Thoracic aorta (tissue), 2 donors: ENCODE results near the gene MPP1. TPM values are rescaled to one million over a fixed set of nuclear protein-coding genes. Genes with fewer than 3 reads are reported as not detected.

Experiments
- ATAC-seq: fragments of 150-250 bp; one replicate; pipeline ENCODE4 v1.8.0; 2017; ENCODE audit warnings: low read depth; ENCODE audit not compliant: insufficient number of reproducible peaks, low FRiP score
- DNase-seq: peaks from one replicate; pipeline ENCODE4 v3.0.0-alpha.2; 2020; ENCODE audit warnings: low spot score
- H3K27ac ChIP-seq, 2 donors: fragments of 200-600 bp; sonication (generic); 1 replicate in 1 of 2; 2 replicates in 1 of 2; pipeline ENCODE4 v1.5.1; 2016; ENCODE audit warnings: mild to moderate bottlenecking in 2 of 2, moderate library complexity in 2 of 2
- H3K27me3 ChIP-seq: fragments of 200-600 bp; sonication (generic); replicated peaks from 2 replicates; pipeline ENCODE4 v1.6.0; 2016; ENCODE audit warnings: mild to moderate bottlenecking; ENCODE audit not compliant: insufficient read depth
- H3K36me3 ChIP-seq: fragments of 200-600 bp; sonication (generic); one replicate; pipeline ENCODE4 v1.5.1; 2016
- H3K4me1 ChIP-seq, 2 donors: fragments of 200-600 bp; sonication (generic); 1 replicate in 1 of 2; 2 replicates in 1 of 2; pipeline versions ENCODE4 v1.5.1 to v1.6.0; 2016; ENCODE audit warnings: low read depth in 2 of 2, mild to moderate bottlenecking in 1 of 2; ENCODE audit not compliant: control insufficient read depth in 1 of 2
- H3K4me3 ChIP-seq: fragments of 200-600 bp; sonication (generic); 2 replicates; pipeline ENCODE4 v1.5.1; 2016; ENCODE audit warnings: mild to moderate bottlenecking
- H3K9me3 ChIP-seq: fragments of 200-600 bp; sonication (generic); 2 replicates; pipeline ENCODE4 v1.5.1; 2016
- total RNA-seq, 2 donors: library from RNA; depleted of rRNA; stranded (reverse); fragments of >200 nt; gene quantifications; one replicate each; pipeline versions ENCODE4 v1.1.0 to v1.2.3, GENCODE V29; 2016
- TF ChIP-seq, protein P1 (sequence below): fragments of 200-600 bp; sonication (generic); IDR thresholded peaks from one replicate; pipeline ENCODE4 v1.5.1; 2019; ENCODE audit warnings: antibody characterized with exemption

The MPP1 gene
- total RNA-seq, 2 donors from 2014 or later, result 42.5 to 49.5 TPM

- Histone ChIP-seq H3K4me3 (no peak overlapping the region), H3K4me1 (peaks cover 2 to 8% of the 10 kb centered on the region in 2 donors), H3K9me3 (no peaks in the 10 kb centered on the region), H3K27me3 (no peaks in the 10 kb centered on the region), H3K27ac (no peak overlapping the region), H3K36me3 (no peaks in the 10 kb centered on the region)
- ATAC-seq, result no peak
- DNase-seq, result no peak
- TF ChIP-seq, protein P1, sequence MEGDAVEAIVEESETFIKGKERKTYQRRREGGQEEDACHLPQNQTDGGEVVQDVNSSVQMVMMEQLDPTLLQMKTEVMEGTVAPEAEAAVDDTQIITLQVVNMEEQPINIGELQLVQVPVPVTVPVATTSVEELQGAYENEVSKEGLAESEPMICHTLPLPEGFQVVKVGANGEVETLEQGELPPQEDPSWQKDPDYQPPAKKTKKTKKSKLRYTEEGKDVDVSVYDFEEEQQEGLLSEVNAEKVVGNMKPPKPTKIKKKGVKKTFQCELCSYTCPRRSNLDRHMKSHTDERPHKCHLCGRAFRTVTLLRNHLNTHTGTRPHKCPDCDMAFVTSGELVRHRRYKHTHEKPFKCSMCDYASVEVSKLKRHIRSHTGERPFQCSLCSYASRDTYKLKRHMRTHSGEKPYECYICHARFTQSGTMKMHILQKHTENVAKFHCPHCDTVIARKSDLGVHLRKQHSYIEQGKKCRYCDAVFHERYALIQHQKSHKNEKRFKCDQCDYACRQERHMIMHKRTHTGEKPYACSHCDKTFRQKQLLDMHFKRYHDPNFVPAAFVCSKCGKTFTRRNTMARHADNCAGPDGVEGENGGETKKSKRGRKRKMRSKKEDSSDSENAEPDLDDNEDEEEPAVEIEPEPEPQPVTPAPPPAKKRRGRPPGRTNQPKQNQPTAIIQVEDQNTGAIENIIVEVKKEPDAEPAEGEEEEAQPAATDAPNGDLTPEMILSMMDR, result no peak
These were observed 62.7 kb downstream of the MPP1 start for GRCh38 chrX:154742613-154743012.

DNA sequence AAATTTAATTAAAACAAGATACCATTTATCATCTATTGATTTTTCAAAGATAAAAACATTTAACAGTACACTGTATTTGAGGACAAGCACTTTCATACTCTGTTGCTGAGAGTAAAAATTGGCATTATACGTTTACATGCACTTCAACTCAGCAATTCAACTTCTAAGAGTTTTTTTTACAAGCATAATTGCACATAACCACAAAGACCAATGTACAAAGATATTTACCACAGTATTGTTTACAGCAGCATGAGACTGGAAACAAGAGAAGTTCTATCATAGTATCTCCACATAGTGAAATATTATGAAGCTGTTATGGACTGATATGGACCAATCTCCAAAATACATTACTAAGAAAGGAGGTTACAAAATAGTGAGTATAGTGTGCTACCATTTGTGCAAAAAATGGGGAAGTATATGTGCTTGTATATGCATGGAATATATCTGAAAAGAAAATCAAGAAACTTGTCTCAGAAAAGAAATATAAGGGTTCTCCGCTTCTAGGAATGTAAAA is 65.3 kb downstream of the MPP1 start:
- DNase-seq, result no peak
- H3K27me3 ChIP-seq, result no peaks in the 10 kb centered on the region
- ATAC-seq, result no peak
- no peak overlapping the region for H3K27ac ChIP-seq
- H3K4me3 ChIP-seq, result no peak overlapping the region
- TF ChIP-seq, protein P1, result no peak
- no peaks in the 10 kb centered on the region for H3K9me3 ChIP-seq
- peaks cover 26 to 34% of the 10 kb centered on the region in 2 donors for H3K4me1 ChIP-seq
- H3K36me3 ChIP-seq, result no peaks in the 10 kb centered on the region

DNA sequence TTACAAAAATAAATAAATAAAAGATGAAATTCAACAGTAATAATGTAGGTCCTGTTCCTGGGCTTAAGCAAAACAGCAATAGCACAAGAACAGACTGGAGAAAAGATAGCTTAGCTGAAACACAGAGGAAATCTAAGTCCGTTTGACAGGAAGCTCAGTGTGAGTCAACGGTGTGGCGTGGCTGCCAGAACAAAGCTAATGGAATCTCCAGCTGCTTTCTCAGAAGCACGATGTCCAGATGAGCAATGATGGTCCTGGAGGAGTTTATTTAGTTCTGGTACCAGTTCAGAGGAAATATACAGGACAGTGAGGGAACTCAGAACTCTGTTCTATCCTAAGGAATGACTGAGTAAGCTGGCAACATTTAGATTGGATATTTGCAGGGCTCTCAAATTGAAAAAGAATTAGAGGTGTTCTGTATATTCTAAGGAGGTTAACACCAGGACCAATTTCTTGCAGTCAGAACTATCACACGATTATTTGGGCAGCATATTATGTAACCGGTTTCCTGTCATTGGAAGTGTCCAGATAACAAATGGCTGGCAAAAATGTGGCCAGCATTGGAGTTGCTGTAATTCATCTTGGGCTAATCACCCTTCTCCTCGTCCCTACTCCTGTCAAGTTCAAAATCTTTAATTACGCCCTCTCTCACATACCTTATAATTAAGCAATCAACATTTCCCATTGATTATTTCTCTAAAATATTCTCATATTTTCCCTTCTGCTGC is 67.1 kb downstream of the MPP1 start:
- Histone ChIP-seq H3K36me3 (no peaks in the 10 kb centered on the region), H3K4me3 (no peak overlapping the region), H3K9me3 (no peaks in the 10 kb centered on the region), H3K4me1 (peaks cover 44 to 49% of the 10 kb centered on the region in 2 donors), H3K27me3 (no peaks in the 10 kb centered on the region), H3K27ac (peak overlapping the region; percentile 71 to 81)
- no peak for ATAC-seq
- DNase-seq, result no peak
- TF ChIP-seq, protein P1, result no peak

GRCh38 chrX:154737136-154737535 is 68.1 kb downstream of the MPP1 start:
- ATAC-seq (no peak), DNase-seq (no peak)
- Histone ChIP-seq H3K4me1 (peaks cover 55 to 59% of the 10 kb centered on the region in 2 donors), H3K27me3 (no peaks in the 10 kb centered on the region), H3K4me3 (no peak overlapping the region), H3K27ac (peak overlapping the region; percentile 71 to 81), H3K9me3 (no peaks in the 10 kb centered on the region), H3K36me3 (no peaks in the 10 kb centered on the region)
- TF ChIP-seq, protein P1, result no peak

GRCh38 chrX:154735695-154736393 is 69.4 kb downstream of the MPP1 start:
- Histone ChIP-seq H3K36me3 (no peaks in the 10 kb centered on the region), H3K27me3 (no peaks in the 10 kb centered on the region), H3K4me3 (no peak overlapping the region), H3K4me1 (peaks cover 67 to 72% of the 10 kb centered on the region in 2 donors), H3K27ac (peak overlapping the region; percentile 66 to 81), H3K9me3 (no peaks in the 10 kb centered on the region)
- TF ChIP-seq, protein P1, result no peak
- ATAC-seq (peak; percentile 21), DNase-seq (no peak)
